ENCODE data around the gene GAS2L1.

GAS2L1 gene

DNA sequence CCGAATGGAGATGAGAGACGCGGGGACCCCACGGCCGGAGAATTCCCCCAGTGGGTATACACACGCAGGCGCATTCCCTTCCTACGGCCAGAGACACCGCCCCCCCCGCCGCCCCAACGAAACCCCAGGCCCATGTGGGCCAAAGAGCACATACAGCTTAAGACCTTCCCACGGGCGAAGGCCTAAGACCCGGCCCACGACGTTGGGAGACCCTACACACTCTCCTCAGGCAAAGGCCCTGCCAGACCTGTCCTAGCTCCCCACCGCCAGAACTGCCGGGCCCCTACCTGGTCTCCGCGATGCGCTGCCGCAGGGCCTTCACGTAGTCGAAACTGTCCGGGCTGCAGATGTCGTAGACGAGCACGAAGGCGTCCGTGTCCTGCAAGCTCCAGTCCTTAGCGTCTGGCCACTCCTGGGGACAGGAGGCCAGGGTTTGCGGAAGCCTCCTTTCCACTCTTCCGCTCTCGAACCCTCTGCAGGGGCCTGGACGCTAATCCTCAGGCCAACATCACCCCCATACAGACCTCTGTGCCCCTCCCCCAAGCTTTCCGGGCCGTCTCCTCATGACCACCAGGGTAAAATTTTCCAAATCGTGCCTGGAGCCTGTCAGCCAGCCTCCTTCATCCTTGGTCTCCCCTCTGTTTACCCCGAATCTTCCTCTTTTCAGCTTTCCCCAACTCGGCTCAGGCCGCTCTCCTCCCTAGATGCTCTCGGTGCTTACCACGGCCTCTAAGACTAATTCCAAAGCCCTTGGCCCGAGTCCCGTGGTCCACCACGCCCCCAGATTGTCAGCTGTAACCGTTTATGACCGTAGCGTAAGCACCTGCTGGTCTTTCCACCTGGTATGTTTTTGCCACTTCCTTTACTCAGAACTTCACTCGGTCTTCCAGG, 7.4 kb downstream of the GAS2L1 start:
- no peak for DNase-seq (ENCODE audit: low read depth)
- H3K4me3 ChIP-seq (ENCODE audit: low read depth, low read length): no peak overlapping the region
- TF ChIP-seq CTCF (conservative IDR thresholded peaks at IDR 0.05; ENCODE audit: low read depth, low read length): no peak

- DNase-seq (ENCODE audit: low read depth): no peak
- peak overlapping the region; percentile 26 for H3K4me3 ChIP-seq (ENCODE audit: low read depth, low read length)
- no peak for TF ChIP-seq CTCF (conservative IDR thresholded peaks at IDR 0.05; ENCODE audit: low read depth, low read length)
Observed at GRCh38 chr22:29314537-29315285, 8.3 kb downstream of the GAS2L1 start.

- H3K4me3 ChIP-seq (ENCODE audit: low read depth, low read length): peak within 1 kb of the TSS; percentile 26
- no peak for TF ChIP-seq CTCF (conservative IDR thresholded peaks at IDR 0.05; ENCODE audit: low read depth, low read length)
- no peak for DNase-seq (ENCODE audit: low read depth)
Observed at GRCh38 chr22:29315286-29316140, 9.1 kb downstream of the GAS2L1 start, which contains the start of gene RASL10A. Gene RASL10A (minus strand): TSS chr22:29315697. CDS start chr22:29315246, 451 bp downstream.

- no peak overlapping the region for H3K4me3 ChIP-seq (ENCODE audit: low read depth, low read length)
- no peak for TF ChIP-seq CTCF (conservative IDR thresholded peaks at IDR 0.05; ENCODE audit: low read depth, low read length)
- no peak for DNase-seq (ENCODE audit: low read depth)
Observed at GRCh38 chr22:29316141-29316828, 9.8 kb downstream of the GAS2L1 start.

DNA sequence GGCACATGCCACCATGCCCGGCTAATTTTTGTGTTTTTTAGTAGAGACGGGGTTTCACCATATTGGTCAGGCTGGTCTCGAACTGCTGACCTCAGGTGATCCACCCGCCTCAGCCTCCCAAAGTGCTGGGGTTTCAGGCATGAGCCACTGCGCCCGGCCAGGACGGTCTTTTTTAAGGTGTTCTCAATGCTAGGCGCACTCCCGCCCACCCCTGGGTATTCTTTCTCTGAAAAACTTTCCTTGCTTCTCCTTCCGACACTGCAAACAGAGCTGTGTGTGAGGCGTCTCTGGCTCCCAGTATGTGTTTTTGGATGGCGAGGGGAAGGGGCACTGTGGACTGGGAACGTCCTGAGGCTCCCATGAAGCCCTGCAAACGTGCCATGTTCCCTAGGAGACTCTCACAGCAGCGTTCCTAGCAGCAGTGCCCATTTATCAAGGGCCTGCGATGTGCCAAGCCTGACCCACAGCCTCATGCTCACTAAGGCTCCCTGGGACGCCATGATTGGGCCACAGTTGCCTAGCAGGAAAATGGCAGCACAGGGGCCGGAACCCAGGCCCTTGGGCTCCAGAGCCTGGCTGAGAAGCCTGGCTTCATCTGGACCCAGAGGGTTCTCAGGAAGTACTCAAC, 11.5 kb downstream of the GAS2L1 start:
- no peak overlapping the region for H3K4me3 ChIP-seq (ENCODE audit: low read depth, low read length)
- no peak for TF ChIP-seq CTCF (conservative IDR thresholded peaks at IDR 0.05; ENCODE audit: low read depth, low read length)
- no peak for DNase-seq (ENCODE audit: low read depth)

- no peak overlapping the region for H3K4me3 ChIP-seq (ENCODE audit: low read depth, low read length)
- TF ChIP-seq CTCF (conservative IDR thresholded peaks at IDR 0.05; ENCODE audit: low read depth, low read length): no peak
- DNase-seq (ENCODE audit: low read depth): no peak
Observed at GRCh38 chr22:29319072-29319471, 12.6 kb downstream of the GAS2L1 start.

Data from choroid plexus epithelial cell (primary cell).